LoVo (cell line): ENCODE data around the gene ZNF805.

ENCODE experiments used
- DNase-seq: peaks from one replicate; pipeline ENCODE4 v3.0.0-alpha.2; 2016; ENCODE audit warnings: low spot score

The ZNF805 gene

DNA sequence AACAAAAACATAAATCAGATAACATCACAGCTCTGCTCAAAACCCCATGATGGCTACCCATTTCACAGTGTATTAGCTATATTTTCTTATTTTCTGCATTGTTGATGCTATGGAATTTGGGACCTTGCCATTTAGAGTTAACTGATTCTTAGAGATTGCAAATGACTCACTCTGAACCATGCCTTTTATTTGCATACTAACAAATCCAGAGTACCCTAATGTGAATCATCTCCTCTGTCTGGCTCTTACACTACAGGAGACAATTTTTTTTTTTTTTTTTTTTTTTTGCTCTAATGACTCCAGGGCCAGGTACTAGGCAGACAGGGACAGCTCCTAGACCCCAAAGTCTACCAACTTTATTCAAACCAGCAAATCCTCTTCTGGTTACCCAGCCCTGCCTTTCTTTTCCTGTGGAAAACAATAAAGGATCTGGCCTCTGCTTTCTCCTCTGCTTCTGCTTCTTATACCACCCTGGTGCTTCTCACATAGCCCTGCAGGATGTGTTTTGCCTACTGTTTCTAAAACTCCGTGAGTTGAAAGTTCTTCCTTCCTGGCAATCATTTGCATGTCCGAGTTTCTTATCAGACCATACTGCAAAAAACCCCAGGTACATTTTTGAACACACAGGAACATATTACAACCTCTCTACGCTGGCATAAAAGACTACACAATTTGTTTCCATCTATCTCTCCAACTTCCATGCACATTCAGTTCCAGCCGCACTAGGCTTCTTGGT lies 29.3 kb downstream of the ZNF805 start:
- no peak for DNase-seq

DNA sequence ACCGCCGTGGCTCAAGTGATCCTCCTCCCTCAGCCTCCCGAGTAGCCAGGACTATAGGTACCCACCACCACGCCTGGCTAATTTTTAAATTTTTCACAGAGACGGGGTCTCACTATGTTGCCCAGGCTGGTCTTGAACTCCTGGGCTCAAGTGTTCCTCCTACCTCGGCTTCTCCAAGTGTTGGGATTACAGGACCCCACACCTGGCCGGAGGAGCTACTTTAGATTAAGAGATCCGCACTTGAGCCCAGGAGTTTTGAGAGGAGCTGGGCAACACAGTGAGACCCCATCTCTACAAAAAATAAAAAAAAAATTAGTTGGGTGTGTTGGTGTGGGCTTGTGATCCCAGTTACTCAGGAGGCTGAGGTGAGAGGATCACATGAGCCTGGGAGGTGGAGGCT lies 30.8 kb downstream of the ZNF805 start:
- no peak for DNase-seq

GRCh38 chr19:57273014-57273413 lies 32.6 kb downstream of the ZNF805 start:
- no peak for DNase-seq

DNA sequence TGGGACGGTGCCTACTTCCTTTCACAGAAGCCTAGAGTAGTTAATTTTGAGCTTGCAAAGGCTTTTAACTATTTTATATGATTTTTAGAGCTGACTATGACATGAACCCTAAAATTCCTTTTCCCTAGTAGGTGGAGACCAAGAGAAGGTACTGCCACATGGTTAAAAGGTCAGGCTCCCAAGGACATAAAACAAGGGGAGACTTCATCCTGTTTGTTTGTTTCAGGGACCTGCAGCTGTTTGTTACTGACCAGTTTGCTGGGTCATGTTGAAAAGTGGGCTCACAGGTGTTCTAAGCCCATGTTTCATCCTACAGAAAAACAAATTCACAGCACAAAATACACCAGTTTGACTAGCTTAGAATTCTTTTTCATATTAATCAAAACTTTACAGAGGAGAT lies 36.0 kb downstream of the ZNF805 start:
- no peak for DNase-seq

DNA sequence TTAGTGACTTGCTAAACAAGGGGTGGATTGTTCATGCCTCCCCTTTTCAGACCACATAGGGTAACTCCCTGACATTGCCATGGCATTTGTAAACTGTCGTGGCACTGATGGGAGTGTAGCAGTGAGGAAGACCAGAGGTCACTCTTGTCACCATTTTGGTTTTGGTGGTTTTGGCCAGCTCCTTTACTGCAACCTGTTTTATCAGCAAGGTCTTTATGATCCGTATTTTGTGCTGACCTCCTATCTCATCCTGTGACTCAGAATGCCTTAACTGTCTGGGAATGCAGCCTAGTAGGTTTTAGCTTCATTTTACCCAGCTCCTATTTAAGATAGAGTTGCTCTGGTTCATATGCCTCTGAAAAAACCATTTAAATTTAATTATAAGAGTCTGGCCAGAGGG lies 38.0 kb downstream of the ZNF805 start:
- peak; percentile 13 for DNase-seq

DNA sequence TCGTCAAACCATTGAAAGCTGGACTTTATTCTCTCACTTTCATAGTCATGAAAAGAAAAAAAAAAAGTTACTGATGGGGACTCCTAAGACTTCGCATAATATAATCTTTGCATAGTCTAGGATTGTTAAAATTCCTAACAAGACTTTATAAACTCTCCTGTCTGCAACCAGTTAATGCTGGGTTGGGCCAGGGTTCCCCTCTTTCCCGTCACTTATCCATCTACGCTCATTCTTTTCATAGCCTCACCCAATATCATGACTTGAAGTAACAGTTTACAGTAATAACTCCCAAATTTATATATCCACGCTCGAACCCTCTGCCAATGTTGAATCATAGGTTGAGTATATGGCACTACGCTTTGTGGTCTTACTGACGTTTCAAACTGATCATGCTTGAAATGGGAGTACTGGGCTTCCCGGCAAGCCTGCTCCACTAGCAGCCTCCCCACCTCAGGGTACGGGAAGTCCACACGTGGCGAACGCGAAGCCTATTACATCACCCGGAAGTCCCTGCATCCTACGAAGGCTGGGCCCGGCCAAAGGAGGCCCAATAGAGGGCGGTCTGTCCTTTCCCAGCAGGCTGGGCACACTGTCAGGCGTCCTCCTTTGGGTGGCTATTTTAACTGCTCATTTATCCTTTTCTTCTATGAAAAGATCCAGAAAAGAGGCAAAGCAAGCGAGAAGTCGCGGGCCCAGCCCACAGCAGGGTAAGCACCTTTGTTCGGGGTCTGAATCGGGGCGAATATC lies 39.2 kb downstream of the ZNF805 start:
- DNase-seq, result peak; percentile 94

DNA sequence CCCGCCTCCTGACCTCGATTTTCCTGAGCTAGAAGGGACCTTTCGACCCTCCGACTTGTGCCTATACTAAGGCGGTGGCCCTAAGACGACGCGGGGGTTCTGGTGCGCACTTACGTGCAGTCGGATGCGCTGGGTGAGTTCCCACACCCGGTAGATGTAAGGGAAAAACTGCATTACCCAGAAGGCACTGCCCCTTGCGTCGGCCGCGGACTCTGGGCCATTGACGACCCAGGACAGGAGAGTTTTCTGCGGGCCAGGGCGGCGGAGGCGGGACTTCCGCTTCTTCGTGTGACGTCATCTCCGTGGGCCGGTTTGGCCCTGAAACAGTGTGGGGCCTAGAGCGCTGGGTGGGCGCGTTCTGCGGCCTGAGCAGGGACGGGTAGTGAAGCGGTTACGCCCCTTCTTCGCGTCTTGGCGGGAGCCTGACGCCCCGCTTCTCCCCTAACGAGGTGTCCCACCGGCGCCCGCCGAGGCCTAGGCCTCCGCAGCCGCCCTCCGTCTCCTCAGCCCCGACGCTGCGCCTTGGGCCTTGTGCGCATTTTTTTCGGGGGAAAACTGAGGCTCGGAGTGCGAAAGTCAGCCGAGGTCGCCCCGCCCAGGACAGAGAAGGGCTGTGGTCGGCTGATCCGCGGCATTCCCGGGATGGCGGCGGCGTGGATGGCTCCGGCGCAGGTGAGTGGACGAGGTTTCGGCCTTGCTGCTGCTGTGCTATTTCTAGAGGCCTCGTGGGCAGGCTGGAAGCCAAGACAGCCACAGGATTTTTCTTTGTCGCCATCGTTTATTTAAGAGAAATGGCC lies 39.9 kb downstream of the ZNF805 start, which contains the start of gene ZNF460:
TSS of gene ZNF460 (plus strand) at position 321 of the 797 bp plus-strand sequence. CDS start at position 643, 322 bp downstream.
- DNase-seq, result peak; percentile 96

- DNase-seq, result peak; percentile 13
These were observed 40.5 kb downstream of the ZNF805 start for GRCh38 chr19:57280962-57281400.

GRCh38 chr19:57282011-57282643 lies 41.7 kb downstream of the ZNF805 start:
- DNase-seq, result no peak

- DNase-seq, result no peak
These were observed 47.9 kb downstream of the ZNF805 start for GRCh38 chr19:57288373-57288772.

DNA sequence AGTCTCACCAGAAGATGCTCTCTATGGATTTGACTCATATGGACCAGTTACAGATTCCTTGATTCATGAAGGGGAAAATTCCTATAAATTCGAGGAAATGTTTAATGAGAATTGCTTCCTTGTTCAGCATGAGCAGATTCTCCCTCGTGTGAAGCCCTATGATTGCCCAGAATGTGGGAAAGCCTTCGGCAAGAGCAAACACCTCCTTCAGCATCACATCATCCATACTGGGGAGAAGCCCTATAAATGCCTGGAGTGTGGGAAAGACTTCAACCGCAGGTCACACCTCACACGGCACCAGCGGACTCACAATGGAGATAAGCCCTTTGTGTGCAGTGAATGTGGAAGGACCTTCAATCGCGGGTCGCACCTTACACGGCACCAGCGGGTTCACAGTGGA lies 50.5 kb downstream of the ZNF805 start:
- no peak for DNase-seq

DNA sequence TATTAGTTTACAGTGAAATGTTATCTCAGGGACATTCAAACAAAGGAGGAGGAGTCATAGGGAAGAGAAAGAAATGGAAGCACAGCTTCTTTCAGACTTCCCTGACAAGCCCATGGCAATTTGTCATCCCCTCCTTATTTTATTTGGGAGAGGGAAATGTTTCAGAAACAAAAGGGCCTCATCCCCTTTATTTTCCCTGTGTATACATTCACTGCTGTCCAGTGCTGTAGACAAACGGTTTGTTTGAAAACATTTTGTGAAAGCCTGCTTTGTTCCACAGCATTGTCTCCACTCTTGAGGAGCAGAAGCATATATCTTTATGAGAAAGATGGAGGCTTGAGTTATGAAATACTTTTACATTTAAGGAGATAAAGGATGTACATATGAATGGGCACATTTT lies 52.1 kb downstream of the ZNF805 start:
- DNase-seq, result no peak

DNA sequence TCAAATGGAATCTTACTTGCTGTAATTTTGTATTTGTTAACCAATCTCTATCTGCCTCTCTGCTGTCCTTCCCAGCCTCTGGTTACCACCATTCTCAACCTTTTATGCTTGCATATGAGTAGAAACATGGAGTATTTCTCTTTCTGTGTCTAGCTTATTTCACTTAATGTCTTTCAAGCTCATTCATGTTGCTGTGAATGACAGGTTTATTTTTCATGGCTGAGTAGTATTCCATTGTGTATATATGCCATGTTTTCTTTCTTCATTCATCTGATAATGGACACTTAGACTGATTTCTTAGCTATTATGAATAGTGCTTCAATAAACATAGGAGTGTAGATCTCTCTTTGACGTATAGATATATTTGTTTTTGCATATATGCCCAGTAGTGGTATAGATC lies 53.3 kb downstream of the ZNF805 start:
- DNase-seq, result no peak

DNA sequence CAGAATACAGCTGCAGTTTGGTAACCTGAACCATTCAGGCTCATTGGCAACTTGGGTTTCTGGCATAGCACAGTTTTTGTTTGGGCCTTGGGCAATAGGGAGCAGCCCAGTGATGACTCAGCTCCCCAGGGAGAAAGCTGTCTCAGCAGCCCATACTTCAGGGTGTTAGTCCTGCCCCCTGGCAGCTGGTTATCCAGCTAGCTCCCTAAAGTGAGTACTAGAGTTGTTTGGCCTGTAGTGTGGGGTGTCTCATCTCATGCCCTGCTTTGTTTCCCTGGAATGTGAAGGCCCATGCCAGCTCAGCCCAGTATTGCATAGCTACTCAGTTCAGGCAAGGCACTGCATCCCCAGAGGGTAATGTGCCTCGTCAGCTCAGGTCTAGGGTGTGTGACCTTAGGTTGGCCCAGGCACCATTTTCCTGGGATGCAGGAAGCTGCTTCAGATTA lies 61.6 kb downstream of the ZNF805 start:
- no peak for DNase-seq

DNA sequence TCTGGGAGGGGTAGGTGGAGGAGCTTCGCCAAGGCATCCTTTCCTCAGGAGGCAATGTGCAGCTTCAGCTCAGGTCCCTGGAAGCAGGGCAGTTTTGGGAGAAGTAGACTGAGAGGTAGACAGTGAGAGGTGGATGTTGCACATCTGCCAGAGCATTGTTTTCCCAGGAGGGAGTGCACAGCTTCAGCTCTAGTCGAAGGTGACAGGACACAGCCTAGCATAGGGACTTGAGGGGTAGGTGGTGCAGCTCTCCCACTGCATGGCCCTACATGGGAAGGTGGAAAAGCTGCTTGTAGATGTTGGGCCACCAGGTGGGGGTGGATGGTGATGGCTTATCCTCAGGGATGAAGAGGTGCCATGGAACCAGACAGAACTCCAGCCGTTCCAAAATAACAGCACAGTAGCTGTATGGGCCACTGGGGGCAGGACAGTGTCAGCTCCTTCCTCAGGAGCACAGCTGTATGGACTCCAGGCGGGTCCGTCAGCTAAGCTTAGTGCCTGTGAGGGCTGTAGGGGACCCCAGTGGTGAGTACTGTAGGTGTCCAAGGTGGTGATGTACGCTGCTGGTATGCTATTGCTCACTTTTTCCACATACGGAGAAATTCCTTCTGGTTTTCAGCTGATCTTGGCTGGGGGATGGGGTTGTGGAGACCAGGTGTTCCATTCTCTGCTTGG lies 62.4 kb downstream of the ZNF805 start:
- DNase-seq, result no peak
